ENCODE measurements around the gene FIBP. TPM values are rescaled to one million over a fixed set of nuclear protein-coding genes. Genes with fewer than 3 reads are reported as not detected.
A peak's percentile ranks its signal among the peaks of the same experiment; 100 is the strongest.

Gene FIBP
- total RNA-seq, 2 experiments from 2014 or later: 19.1 to 19.9 TPM

DNA sequence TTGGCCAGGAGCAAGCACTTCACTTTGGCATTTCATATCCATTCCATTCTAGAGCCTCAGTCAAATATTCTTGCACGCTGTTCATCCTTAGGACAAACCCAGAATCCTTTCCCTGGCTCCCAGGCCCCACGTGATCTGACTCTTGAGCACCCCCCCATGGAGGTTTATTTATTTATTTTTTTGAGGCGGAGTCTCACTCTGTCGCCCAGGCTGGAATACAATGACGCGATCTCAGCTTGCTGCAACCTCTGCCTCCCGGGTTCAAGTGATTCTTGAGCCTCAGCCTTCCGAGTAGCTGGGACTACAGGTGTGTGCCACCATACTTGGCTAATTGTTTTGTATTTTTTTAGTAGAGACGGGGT is 44.3 kb upstream of the FIBP start:
- Histone ChIP-seq H3K27ac (ENCODE audit: low read depth in 1 of 2, low read length in 2 of 2) (no peak overlapping the region), H3K36me3 (ENCODE audit: insufficient read depth, low read length) (no peaks in the 10 kb centered on the region), H3K4me1 (ENCODE audit: insufficient read depth, low read length) (peaks cover 17% of the 10 kb centered on the region), H3K9me3 (ENCODE audit: control insufficient read depth in 1 of 2, insufficient read depth in 1 of 2, low read length in 2 of 2) (no peaks in the 10 kb centered on the region), H3K4me3 (ENCODE audit: low read length) (no peak overlapping the region), H3K27me3 (ENCODE audit: control insufficient read depth in 1 of 2, insufficient read depth in 2 of 2, low read length in 2 of 2) (no peaks in the 10 kb centered on the region)
- no peak for ATAC-seq (ENCODE audit: poor library complexity)
- peak in 1 of 14 experiments; percentile 29 for DNase-seq
- intact Hi-C loops (cut with DNase I, micrococcal nuclease): no loop called here
- Mint-ChIP-seq H3K27ac (peak overlapping the region; percentile 9), H3K27me3 (no peaks in the 10 kb centered on the region), H3K36me3 (ENCODE audit: low read depth) (no peaks in the 10 kb centered on the region), H3K9me3 (no peaks in the 10 kb centered on the region), H3K4me1 (ENCODE audit: low read depth) (peaks cover 18% of the 10 kb centered on the region), H3K4me3 (no peak overlapping the region)
- TF ChIP-seq CTCF (IDR thresholded peaks at IDR 0.05): no peak
- ChIA-PET POLR2A (interaction anchor here (1.4 to 2.3 kb wide), 2 partner anchors 42 to 43 kb away, joined by 3 to 5 read pairs; partner anchors contain the start of gene CCDC85B), CTCF (interaction anchor here (1.1 to 2.1 kb wide), 3 partner anchors 42 to 48 kb away, joined by 3 to 9 read pairs (median 4); partner anchors contain the start of genes CCDC85B and FIBP)

- H3K4me3 Mint-ChIP-seq: no peak overlapping the region
Measured at GRCh38 chr11:65931773-65932557, 43.7 kb upstream of the FIBP start.

DNA sequence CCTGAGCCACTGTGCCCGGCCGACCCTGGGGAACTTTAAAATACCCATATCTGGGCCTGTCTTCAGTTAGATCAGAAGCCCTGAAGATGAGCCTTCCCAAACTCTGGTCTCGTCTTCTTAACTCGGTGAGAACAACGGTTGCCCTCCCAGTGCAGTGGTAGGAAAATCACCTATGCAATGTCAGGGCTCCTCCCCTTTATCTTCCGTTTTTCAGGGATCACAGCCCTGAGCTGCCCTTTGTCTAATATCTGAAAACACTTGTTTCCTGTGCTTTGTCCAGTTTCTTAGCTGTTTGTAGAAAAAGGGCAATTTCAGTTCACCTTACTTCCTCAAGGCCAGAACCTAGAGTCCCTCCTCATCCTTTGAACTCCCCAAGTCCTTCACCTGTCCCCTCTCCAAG is 40.4 kb upstream of the FIBP start:
- ChIA-PET POLR2A (interaction anchor here (1.1 to 3.2 kb wide), 9 partner anchors 10 to 74 kb away, joined by 3 to 35 read pairs (median 6); partner anchors contain the start of genes BANF1, C11orf68, CCDC85B and CFL1), CTCF (interaction anchor here (1.1 to 1.6 kb wide), 5 partner anchors 38 to 94 kb away, joined by 3 to 7 read pairs (median 5); partner anchors contain the start of genes CCDC85B, FIBP and MUS81)
- intact Hi-C loops (cut with DNase I, micrococcal nuclease): loop anchor here in 1 of 2 experiments (1.0 to 2.0 kb wide), 3 partner anchors 9 to 40 kb away; partner anchors contain the start of genes C11orf68, DRAP1, FIBP and SART1
- Histone ChIP-seq H3K27ac (ENCODE audit: low read depth in 1 of 2, low read length in 2 of 2) (peak overlapping the region; percentile 78 to 81), H3K4me1 (ENCODE audit: insufficient read depth, low read length) (peaks cover 26% of the 10 kb centered on the region), H3K27me3 (ENCODE audit: control insufficient read depth in 1 of 2, insufficient read depth in 2 of 2, low read length in 2 of 2) (no peaks in the 10 kb centered on the region), H3K9me3 (ENCODE audit: control insufficient read depth in 1 of 2, insufficient read depth in 1 of 2, low read length in 2 of 2) (no peaks in the 10 kb centered on the region), H3K36me3 (ENCODE audit: insufficient read depth, low read length) (peaks cover 3% of the 10 kb centered on the region), H3K4me3 (ENCODE audit: low read length) (peak overlapping the region; percentile 39)
- no peak for TF ChIP-seq CTCF (IDR thresholded peaks at IDR 0.05)
- ATAC-seq (ENCODE audit: poor library complexity) (no peak), DNase-seq (peak in 1 of 14 experiments; percentile 32)
- Mint-ChIP-seq H3K4me1 (ENCODE audit: low read depth) (peaks cover 24% of the 10 kb centered on the region), H3K27me3 (no peaks in the 10 kb centered on the region), H3K9me3 (no peaks in the 10 kb centered on the region), H3K27ac (peak overlapping the region; percentile 95), H3K36me3 (ENCODE audit: low read depth) (no peaks in the 10 kb centered on the region), H3K4me3 (peak overlapping the region; percentile 77)

More at GRCh38 chr11:65931773-65932557, 43.7 kb upstream of the FIBP start:
- H3K4me3 ChIP-seq (ENCODE audit: low read length): no peak overlapping the region
- Mint-ChIP-seq H3K4me1 (ENCODE audit: low read depth) (peaks cover 23% of the 10 kb centered on the region), H3K27ac (peak overlapping the region; percentile 20), H3K27me3 (no peaks in the 10 kb centered on the region), H3K36me3 (ENCODE audit: low read depth) (no peaks in the 10 kb centered on the region), H3K9me3 (no peaks in the 10 kb centered on the region)
- no peak for TF ChIP-seq CTCF (IDR thresholded peaks at IDR 0.05)
- ATAC-seq (ENCODE audit: poor library complexity) (no peak), DNase-seq (no peak)
- peaks cover 23% of the 10 kb centered on the region for H3K4me1 ChIP-seq (ENCODE audit: insufficient read depth, low read length)
- no peaks in the 10 kb centered on the region for H3K36me3 ChIP-seq (ENCODE audit: insufficient read depth, low read length)
- ChIA-PET CTCF (interaction anchor here (1.1 to 2.1 kb wide), 4 partner anchors 30 to 47 kb away, joined by 3 to 9 read pairs (median 4); partner anchors contain the start of genes CCDC85B and FIBP), POLR2A (interaction anchor here (1.4 to 2.3 kb wide), 2 partner anchors 41 to 42 kb away, joined by 3 to 5 read pairs; partner anchors contain the start of gene CCDC85B)
- no peaks in the 10 kb centered on the region for H3K27me3 ChIP-seq (ENCODE audit: control insufficient read depth in 1 of 2, insufficient read depth in 2 of 2, low read length in 2 of 2)
- no peak overlapping the region for H3K27ac ChIP-seq (ENCODE audit: low read depth in 1 of 2, low read length in 2 of 2)
- intact Hi-C loops (cut with DNase I, micrococcal nuclease): no loop called here
- H3K9me3 ChIP-seq (ENCODE audit: control insufficient read depth in 1 of 2, insufficient read depth in 1 of 2, low read length in 2 of 2): no peaks in the 10 kb centered on the region
